HepG2 (cell line): Measurements from ENCODE around the gene RPL37. TPM values are rescaled to one million over a fixed set of nuclear protein-coding genes. Genes with fewer than 3 reads are reported as not detected.

Experiments
- DDIT3 ChIP-seq: sonication (generic); formaldehyde crosslinking; IDR thresholded peaks from 2 replicates; pipeline ENCODE4 v1.4.0; 2020; ENCODE audit warnings: mild to moderate bottlenecking, missing genetic modification reagents
- ELF4 ChIP-seq: sonication (generic); formaldehyde crosslinking; IDR thresholded peaks from 2 replicates; pipeline ENCODE4 v1.5.0; 2020; ENCODE audit warnings: missing genetic modification reagents, mild to moderate bottlenecking, moderate library complexity, borderline replicate concordance
- FOXK1 ChIP-seq: sonication (generic); formaldehyde crosslinking; IDR thresholded peaks from 2 replicates; pipeline ENCODE4 v1.4.0; 2020; ENCODE audit warnings: low read depth, missing genetic modification reagents, borderline replicate concordance
- FOXP4 ChIP-seq: sonication (generic); formaldehyde crosslinking; IDR thresholded peaks from 2 replicates; pipeline ENCODE4 v1.4.0; 2020; ENCODE audit warnings: missing genetic modification reagents
- GMEB2 ChIP-seq: IDR thresholded peaks from 2 replicates; pipeline ENCODE4 v1.6.1; 2016; ENCODE audit warnings: missing biosample characterization, missing genetic modification reagents, low read depth
- HNRNPK ChIP-seq: fragments of 200-400 bp; formaldehyde crosslinking; IDR thresholded peaks from 2 replicates; pipeline ENCODE4 v1.6.1; 2018; ENCODE audit warnings: low read length, low read depth, moderate library complexity, mild to moderate bottlenecking; ENCODE audit not compliant: poor library complexity, severe bottlenecking
- RBFOX2 ChIP-seq: fragments of 200-400 bp; formaldehyde crosslinking; IDR thresholded peaks from 2 replicates; pipeline ENCODE4 v1.6.1; 2017; ENCODE audit warnings: low read depth, mild to moderate bottlenecking, low read length
- SP2 ChIP-seq: sonication (generic); formaldehyde crosslinking; IDR thresholded peaks from 2 replicates; pipeline ENCODE4 v1.5.1; 2020; ENCODE audit warnings: mild to moderate bottlenecking, missing genetic modification reagents
- polyA plus RNA-seq, 8 experiments: library from polyadenylated mRNA; depleted of rRNA in 3 of 8; stranded (reverse) in 7 of 8; unstranded in 1 of 8; fragments of >200 nt; fragmentation: Illumina TruSeq in 4 of 8; extraction: Trizol in 4 of 8; gene quantifications; 2 replicates each; pipeline versions ENCODE4 v1.2.1 to v1.2.3, GENCODE V29; 2011 to 2016; ENCODE audit warnings: low read depth in 4 of 8, missing spikeins in 1 of 8, mixed read lengths in 1 of 8; ENCODE audit not compliant: insufficient read depth in 1 of 8
- total RNA-seq, 5 experiments: library from RNA; depleted of rRNA; stranded (reverse); fragments of >200 nt; fragmentation: Illumina TruSeq; extraction: Trizol; gene quantifications; 2 replicates each; pipeline ENCODE4 v1.2.3, GENCODE V29; 2016; ENCODE audit warnings: low read depth in 1 of 5

Gene RPL37
- total and polyA plus RNA-seq, 2 of the 13 experiments (the other 11 are each of a cell fraction or from before 2014, with no cell fraction given): 1,981 to 3,367 TPM

- TF ChIP-seq FOXP4 (CRISPR knock-in tag) (no peak), FOXK1 (CRISPR knock-in tag) (0 out of 2 replicates have a peak, but pooled peaks have one; percentile 2), SP2 (CRISPR knock-in tag) (0 out of 2 replicates have a peak, but pooled peaks have one; percentile 21), DDIT3 (CRISPR knock-in tag) (no peak), GMEB2 (CRISPR knock-in tag) (no peak), ELF4 (CRISPR knock-in tag) (no peak), HNRNPK (peak; percentile 68), RBFOX2 (no peak; the same call in 1 of the 2 replicates)
Measured at GRCh38 chr5:40797273-40798011, 37.6 kb downstream of the RPL37 start (continued).
